Measurements from ENCODE around the gene DNM3.
A peak's percentile ranks its signal among the peaks of the same experiment; 100 is the strongest.

Gene DNM3

GRCh38 chr1:172380441-172381244 lies 539.3 kb downstream of the DNM3 start:
- no peak for FAIRE-seq

- FAIRE-seq: no peak
These were observed 540.6 kb downstream of the DNM3 start for GRCh38 chr1:172381946-172382345.

GRCh38 chr1:172382406-172382805 lies 541.1 kb downstream of the DNM3 start:
- FAIRE-seq: no peak

- no peak for FAIRE-seq
These were observed 541.7 kb downstream of the DNM3 start for GRCh38 chr1:172382990-172383389.

GRCh38 chr1:172383536-172383935 lies 542.2 kb downstream of the DNM3 start:
- peak; percentile 100 for FAIRE-seq

- FAIRE-seq: no peak
These were observed 543.4 kb downstream of the DNM3 start for GRCh38 chr1:172384656-172385055.

GRCh38 chr1:172386046-172386445 lies 544.7 kb downstream of the DNM3 start:
- no peak for FAIRE-seq

GRCh38 chr1:172388490-172388889 lies 547.2 kb downstream of the DNM3 start:
- FAIRE-seq: no peak

GRCh38 chr1:172390301-172390682 lies 549.0 kb downstream of the DNM3 start:
- peak; percentile 98 for FAIRE-seq

- FAIRE-seq: no peak
These were observed 549.6 kb downstream of the DNM3 start for GRCh38 chr1:172390683-172391551.

- FAIRE-seq: no peak
These were observed 550.7 kb downstream of the DNM3 start for GRCh38 chr1:172391976-172392375.

GRCh38 chr1:172393354-172393753 lies 552.1 kb downstream of the DNM3 start:
- FAIRE-seq: no peak

- FAIRE-seq: no peak
These were observed 552.9 kb downstream of the DNM3 start for GRCh38 chr1:172394141-172394751.

- no peak for FAIRE-seq
These were observed 553.5 kb downstream of the DNM3 start for GRCh38 chr1:172394811-172395210.

- FAIRE-seq: no peak
These were observed 554.3 kb downstream of the DNM3 start for GRCh38 chr1:172395576-172395975.

GRCh38 chr1:172397221-172397620 lies 555.9 kb downstream of the DNM3 start:
- FAIRE-seq: no peak

- no peak for FAIRE-seq
These were observed 556.3 kb downstream of the DNM3 start for GRCh38 chr1:172397633-172398032.

GRCh38 chr1:172398193-172398592 lies 556.9 kb downstream of the DNM3 start:
- FAIRE-seq: no peak

GRCh38 chr1:172398970-172399755 lies 557.9 kb downstream of the DNM3 start:
- peak; percentile 100 for FAIRE-seq

- FAIRE-seq: no peak
These were observed 558.7 kb downstream of the DNM3 start for GRCh38 chr1:172399756-172400721.

GRCh38 chr1:172400722-172401105 lies 559.4 kb downstream of the DNM3 start:
- no peak for FAIRE-seq

- no peak for FAIRE-seq
These were observed 560.2 kb downstream of the DNM3 start for GRCh38 chr1:172401477-172401876.

Measured in G401.6 (cell line).